ENCODE results near the gene RNF144A. TPM values are rescaled to one million over a fixed set of nuclear protein-coding genes. Genes with fewer than 3 reads are reported as not detected.

The RNF144A gene
- total and polyA plus RNA-seq, 10 of the 15 experiments (the other 5 are each of a cell fraction or from before 2014, with no cell fraction given): 0.02 to 12.1 (median 0.48) TPM; not detected in 1

DNA sequence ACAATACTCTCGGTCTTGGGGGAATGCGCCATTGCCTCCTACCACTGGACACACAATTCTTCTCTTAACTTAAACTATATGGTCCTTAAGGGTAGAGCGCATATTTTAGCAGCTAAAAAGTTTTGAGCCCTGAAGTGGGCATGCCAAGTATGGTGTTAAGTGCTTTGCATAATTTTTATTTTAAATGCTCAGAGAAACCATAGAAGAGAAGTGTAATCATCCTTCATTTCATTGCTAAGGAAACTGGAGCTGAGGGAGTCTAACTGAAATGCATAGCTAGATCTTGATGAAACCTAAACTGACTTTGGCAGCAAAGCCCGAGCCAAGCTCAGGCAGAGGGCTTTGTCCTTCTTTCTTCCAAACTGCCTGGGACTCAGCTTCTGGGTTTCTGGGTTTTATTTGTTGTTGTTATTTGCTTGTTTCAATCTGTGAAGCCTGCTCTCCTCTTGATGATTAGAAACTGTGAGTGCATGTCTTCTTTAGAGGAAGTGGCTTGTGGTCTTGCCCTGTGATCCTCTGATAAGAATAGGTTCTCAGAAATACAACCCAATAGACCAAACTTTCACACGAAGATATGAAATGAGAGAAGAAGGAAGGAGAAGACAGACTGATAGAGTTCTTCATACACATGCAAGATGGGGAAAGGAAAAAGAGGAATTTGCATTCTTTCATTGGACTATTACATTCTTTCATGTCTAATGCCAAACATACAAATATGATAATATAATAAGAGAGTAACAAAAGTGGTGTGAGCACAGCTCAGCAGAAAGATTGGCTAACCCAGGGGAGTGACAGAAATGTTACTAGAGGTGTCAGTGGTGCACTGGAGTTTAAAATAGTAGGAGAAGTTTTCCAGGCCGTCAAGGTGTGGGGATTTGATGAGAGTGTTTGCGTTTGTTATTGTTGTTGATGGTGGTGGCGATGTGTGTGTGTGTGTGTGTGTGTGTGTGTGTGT lies 7.5 kb upstream of the RNF144A start (continued):
- TF ChIP-seq, protein P1, sequence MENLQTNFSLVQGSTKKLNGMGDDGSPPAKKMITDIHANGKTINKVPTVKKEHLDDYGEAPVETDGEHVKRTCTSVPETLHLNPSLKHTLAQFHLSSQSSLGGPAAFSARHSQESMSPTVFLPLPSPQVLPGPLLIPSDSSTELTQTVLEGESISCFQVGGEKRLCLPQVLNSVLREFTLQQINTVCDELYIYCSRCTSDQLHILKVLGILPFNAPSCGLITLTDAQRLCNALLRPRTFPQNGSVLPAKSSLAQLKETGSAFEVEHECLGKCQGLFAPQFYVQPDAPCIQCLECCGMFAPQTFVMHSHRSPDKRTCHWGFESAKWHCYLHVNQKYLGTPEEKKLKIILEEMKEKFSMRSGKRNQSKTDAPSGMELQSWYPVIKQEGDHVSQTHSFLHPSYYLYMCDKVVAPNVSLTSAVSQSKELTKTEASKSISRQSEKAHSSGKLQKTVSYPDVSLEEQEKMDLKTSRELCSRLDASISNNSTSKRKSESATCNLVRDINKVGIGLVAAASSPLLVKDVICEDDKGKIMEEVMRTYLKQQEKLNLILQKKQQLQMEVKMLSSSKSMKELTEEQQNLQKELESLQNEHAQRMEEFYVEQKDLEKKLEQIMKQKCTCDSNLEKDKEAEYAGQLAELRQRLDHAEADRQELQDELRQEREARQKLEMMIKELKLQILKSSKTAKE (IDR thresholded peaks at IDR 0.05; ENCODE audit: low read depth, poor library complexity, severe bottlenecking): peak; percentile 90
- TF ChIP-seq SIX5 (IDR thresholded peaks at IDR 0.05; ENCODE audit: low read depth, low read length, severe bottlenecking): no peak
- TF ChIP-seq POLR2AphosphoS2 (IDR thresholded peaks at IDR 0.05; ENCODE audit: low read depth, low read length): peak; percentile 42; the same call in 1 of the 2 replicates
- no peak for TF ChIP-seq PBX3 (IDR thresholded peaks at IDR 0.05; ENCODE audit: insufficient replicate concordance, low read depth, low read length)
- 0 out of 2 replicates have a peak, but pooled peaks have one; percentile 26 for TF ChIP-seq EED (IDR thresholded peaks at IDR 0.05; ENCODE audit: low read depth)
- TF ChIP-seq HCFC1 (IDR thresholded peaks at IDR 0.05; ENCODE audit: low read length): no peak
- no peak for TF ChIP-seq REST (IDR thresholded peaks at IDR 0.05; ENCODE audit: low read depth, low read length)
- peak; percentile 94 for TF ChIP-seq EP300 (IDR thresholded peaks at IDR 0.05; ENCODE audit: borderline replicate concordance in 1 of 2, control insufficient read depth in 1 of 2, low read depth in 2 of 2, low read length in 2 of 2)
- 0 out of 2 replicates have a peak, but pooled peaks have one; percentile 65 for TF ChIP-seq ZNF217 (IDR thresholded peaks at IDR 0.05)
- TF ChIP-seq CHD4 (IDR thresholded peaks at IDR 0.05): no peak
- peak; percentile 50; the same call in 1 of the 2 replicates for TF ChIP-seq TAF1 (IDR thresholded peaks at IDR 0.05; ENCODE audit: borderline replicate concordance, low read depth, low read length)
- 0 out of 2 replicates have a peak, but pooled peaks have one; percentile 50 for TF ChIP-seq SMARCA5 (IDR thresholded peaks at IDR 0.05)
- TF ChIP-seq IKZF2 (IDR thresholded peaks at IDR 0.05): peak; percentile 88 to 91
- no peak for TF ChIP-seq NRF1 (conservative IDR thresholded peaks at IDR 0.05; ENCODE audit: low read depth, low read length)
